HepG2 (cell line): Measurements from ENCODE around the gene SNN. TPM values are rescaled to one million over a fixed set of nuclear protein-coding genes. Genes with fewer than 3 reads are reported as not detected.

Source experiments
- CTCF ChIP-seq: sonication (generic); formaldehyde crosslinking; IDR thresholded peaks from 2 replicates; pipeline ENCODE4 v1.5.0; 2020; ENCODE audit warnings: mild to moderate bottlenecking, missing genetic modification reagents, moderate library complexity
- JDP2 ChIP-seq: sonication (generic); formaldehyde crosslinking; IDR thresholded peaks from 2 replicates; pipeline ENCODE4 v1.8.1; 2022; ENCODE audit warnings: missing genetic modification reagents, borderline replicate concordance
- MATR3 ChIP-seq: sonication (generic); formaldehyde crosslinking; IDR thresholded peaks from 2 replicates; pipeline ENCODE4 v1.4.0; 2020; ENCODE audit warnings: missing genetic modification reagents
- MBD4 ChIP-seq: IDR thresholded peaks from 2 replicates; pipeline ENCODE4 v1.6.1; 2012; ENCODE audit warnings: low read length, inconsistent platforms, borderline replicate concordance
- RORA ChIP-seq: sonication (generic); formaldehyde crosslinking; IDR thresholded peaks from 2 replicates; pipeline ENCODE4 v1.5.0; 2020; ENCODE audit warnings: mild to moderate bottlenecking, missing genetic modification reagents, moderate library complexity
- SMARCE1 ChIP-seq: fragments of 450-650 bp; IDR thresholded peaks from 2 replicates; pipeline ENCODE4 v1.6.1; 2017; ENCODE audit warnings: borderline replicate concordance
- SNAPC5 ChIP-seq: sonication (generic); formaldehyde crosslinking; IDR thresholded peaks from 2 replicates; pipeline ENCODE4 v1.8.1; 2023; ENCODE audit warnings: mild to moderate bottlenecking, missing genetic modification reagents, borderline replicate concordance
- WIZ ChIP-seq: sonication (generic); formaldehyde crosslinking; IDR thresholded peaks from 2 replicates; pipeline ENCODE4 v1.5.1; 2020; ENCODE audit warnings: mild to moderate bottlenecking, missing genetic modification reagents
- ZBTB10 ChIP-seq: sonication (generic); formaldehyde crosslinking; IDR thresholded peaks from 2 replicates; pipeline ENCODE4 v1.4.0; 2020; ENCODE audit warnings: missing genetic modification reagents, borderline replicate concordance
- ZBTB46 ChIP-seq: sonication (generic); formaldehyde crosslinking; IDR thresholded peaks from 2 replicates; pipeline ENCODE4 v1.4.0; 2020; ENCODE audit warnings: mild to moderate bottlenecking, missing genetic modification reagents, borderline replicate concordance
- ZFP36L2 ChIP-seq: sonication (generic); formaldehyde crosslinking; IDR thresholded peaks from 2 replicates; pipeline ENCODE4 v1.4.0; 2020; ENCODE audit warnings: missing genetic modification reagents
- ZNF256 ChIP-seq: sonication (generic); formaldehyde crosslinking; conservative IDR thresholded peaks from 2 replicates; pipeline ENCODE4 v1.4.0; 2020; ENCODE audit warnings: missing genetic modification reagents
- ZNF280B ChIP-seq: sonication (generic); formaldehyde crosslinking; IDR thresholded peaks from 2 replicates; pipeline ENCODE4 v1.5.0; 2020; ENCODE audit warnings: missing genetic modification reagents, mild to moderate bottlenecking, borderline replicate concordance
- ZNF282 ChIP-seq: fragments of 450-650 bp; IDR thresholded peaks from 2 replicates; pipeline ENCODE4 v1.6.1; 2018; ENCODE audit not compliant: partially characterized antibody
- ZNF530 ChIP-seq: sonication (generic); formaldehyde crosslinking; IDR thresholded peaks from 2 replicates; pipeline ENCODE4 v1.5.0; 2020; ENCODE audit warnings: low read depth, mild to moderate bottlenecking, missing genetic modification reagents
- ZNF574 ChIP-seq: sonication (generic); formaldehyde crosslinking; IDR thresholded peaks from 2 replicates; pipeline ENCODE4 v1.4.0; 2020; ENCODE audit warnings: missing genetic modification reagents
- ZNF761 ChIP-seq: sonication (generic); formaldehyde crosslinking; conservative IDR thresholded peaks from 2 replicates; pipeline ENCODE4 v1.4.0; 2020; ENCODE audit warnings: mild to moderate bottlenecking, missing genetic modification reagents
- polyA plus RNA-seq, 8 experiments: library from polyadenylated mRNA; depleted of rRNA in 3 of 8; stranded (reverse) in 7 of 8; unstranded in 1 of 8; fragments of >200 nt; fragmentation: Illumina TruSeq in 4 of 8; extraction: Trizol in 4 of 8; gene quantifications; 2 replicates each; pipeline versions ENCODE4 v1.2.1 to v1.2.3, GENCODE V29; 2011 to 2016; ENCODE audit warnings: low read depth in 4 of 8, missing spikeins in 1 of 8, mixed read lengths in 1 of 8; ENCODE audit not compliant: insufficient read depth in 1 of 8
- total RNA-seq, 5 experiments: library from RNA; depleted of rRNA; stranded (reverse); fragments of >200 nt; fragmentation: Illumina TruSeq; extraction: Trizol; gene quantifications; 2 replicates each; pipeline ENCODE4 v1.2.3, GENCODE V29; 2016; ENCODE audit warnings: low read depth in 1 of 5
- TF ChIP-seq, protein P1 (sequence below): sonication (generic); formaldehyde crosslinking; IDR thresholded peaks from 2 replicates; pipeline ENCODE4 v1.5.0; 2020; ENCODE audit warnings: missing genetic modification reagents

Gene SNN
- total and polyA plus RNA-seq, 2 of the 13 experiments (the other 11 are each of a cell fraction or from before 2014, with no cell fraction given) = 5.2 to 8.4 TPM

DNA sequence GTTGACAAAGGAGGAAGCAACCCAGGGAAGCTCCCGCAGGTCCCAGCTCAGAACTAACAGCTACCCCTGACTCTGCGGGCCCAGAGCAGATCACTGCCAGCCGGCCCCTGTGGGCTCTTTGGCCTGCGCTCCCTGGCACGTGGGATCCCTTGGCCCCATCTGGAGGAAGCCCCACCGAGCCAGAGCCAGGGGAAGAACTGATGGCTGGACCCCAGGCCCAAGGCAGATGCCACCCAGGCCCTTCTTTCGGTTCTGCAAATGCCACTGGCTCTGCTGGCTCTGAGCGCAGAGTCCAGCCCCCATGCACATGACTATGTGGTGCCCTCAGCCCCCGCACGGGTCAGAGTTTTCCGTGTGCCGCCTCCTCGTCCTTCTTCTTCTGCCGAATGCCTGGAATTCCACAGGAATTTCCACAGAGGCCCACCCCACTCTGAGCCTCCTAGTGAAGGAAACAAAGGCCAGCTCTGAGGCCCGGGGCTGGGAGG lies 35.8 kb upstream of the SNN start (continued):
- no peak for TF ChIP-seq ZBTB46 (CRISPR knock-in tag)
- TF ChIP-seq MATR3 (CRISPR knock-in tag) = 0 out of 2 replicates have a peak, but pooled peaks have one; percentile 22
- no peak for TF ChIP-seq JDP2 (CRISPR knock-in tag)
- no peak for TF ChIP-seq SNAPC5
- TF ChIP-seq ZBTB10 (CRISPR knock-in tag) = no peak
- TF ChIP-seq MBD4 = no peak
- no peak for TF ChIP-seq ZNF574 (CRISPR knock-in tag)
- TF ChIP-seq ZNF280B (CRISPR knock-in tag) = 0 out of 2 replicates have a peak, but pooled peaks have one; percentile 74
- TF ChIP-seq ZFP36L2 (CRISPR knock-in tag) = no peak
- no peak for TF ChIP-seq ZNF761 (CRISPR knock-in tag)
- TF ChIP-seq CTCF (CRISPR knock-in tag) = no peak
- TF ChIP-seq RORA (CRISPR knock-in tag) = no peak
- TF ChIP-seq SMARCE1 = no peak
- no peak for TF ChIP-seq ZNF530 (CRISPR knock-in tag)
- TF ChIP-seq, protein P1, sequence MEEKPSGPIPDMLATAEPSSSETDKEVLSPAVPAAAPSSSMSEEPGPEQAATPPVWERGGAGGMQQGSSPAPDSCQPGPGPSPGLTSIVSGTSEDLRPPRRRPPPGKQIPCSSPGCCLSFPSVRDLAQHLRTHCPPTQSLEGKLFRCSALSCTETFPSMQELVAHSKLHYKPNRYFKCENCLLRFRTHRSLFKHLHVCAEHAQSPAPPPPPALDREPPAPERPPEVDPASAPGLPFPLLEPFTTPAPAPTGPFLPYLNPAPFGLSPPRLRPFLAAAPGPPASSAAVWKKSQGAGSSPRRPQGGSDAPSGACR (CRISPR knock-in tag) = no peak
- TF ChIP-seq WIZ = no peak
- no peak for TF ChIP-seq ZNF256
- no peak for TF ChIP-seq ZNF282
